Bone marrow (tissue), 2 donors: ENCODE results near the gene GPR68.
"Not testable (repeated sequence)": the region's sequence is repeated elsewhere in the genome, so short reads cannot be mapped to it uniquely, and the experiment has no call there.

ENCODE experiments used
- DNase-seq, 2 donors: peaks; one replicate each; lab custom pipeline; 2025; lab: John Stamatoyannopoulos, UW

GPR68 gene

DNA sequence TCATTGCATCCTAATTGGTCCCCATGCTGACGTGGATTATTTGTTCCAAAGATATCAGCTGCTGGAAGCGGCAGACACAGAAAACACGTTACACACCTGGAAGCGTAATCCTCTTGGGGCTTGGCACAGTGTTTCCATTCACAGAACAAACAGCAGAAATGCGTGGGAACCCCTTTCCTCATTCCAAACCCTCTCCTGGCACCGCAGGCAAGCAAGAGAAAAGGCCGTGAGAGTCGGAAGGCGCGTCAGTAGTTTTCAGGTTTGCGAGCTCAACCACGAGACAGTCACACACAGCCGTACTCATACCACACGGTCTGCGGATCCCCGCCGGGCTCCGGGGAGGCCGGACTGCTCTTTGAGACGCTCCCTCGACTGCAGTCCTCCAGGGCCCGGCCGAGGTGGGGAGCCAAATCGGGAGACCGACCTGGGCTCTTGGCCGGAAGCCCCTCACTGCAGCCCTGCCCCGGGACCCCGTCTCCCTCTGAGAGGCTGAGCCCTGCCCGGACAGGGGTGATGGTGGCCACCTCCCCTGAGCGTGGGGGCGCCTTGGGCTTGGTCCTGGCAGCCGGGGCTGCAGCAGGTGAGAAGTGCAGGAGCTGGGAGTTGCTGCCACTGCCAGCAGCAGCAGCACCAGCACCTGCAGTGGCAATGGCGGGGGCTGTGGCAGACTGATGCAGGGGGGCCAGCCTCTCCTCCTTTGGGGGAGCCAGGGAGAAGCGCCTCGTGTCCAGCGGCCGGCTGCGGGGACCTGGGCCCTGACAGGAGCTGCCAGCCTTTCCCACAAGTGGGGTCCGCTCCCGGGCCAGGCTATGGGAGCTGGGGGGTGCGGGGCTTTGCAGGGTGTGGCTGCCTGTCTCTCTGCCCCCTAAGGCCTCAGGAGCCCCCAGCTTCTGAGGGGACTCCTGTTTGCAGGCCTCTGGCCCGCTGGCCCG lies 28.1 kb upstream of the GPR68 start:
- DNase-seq = no peak

DNA sequence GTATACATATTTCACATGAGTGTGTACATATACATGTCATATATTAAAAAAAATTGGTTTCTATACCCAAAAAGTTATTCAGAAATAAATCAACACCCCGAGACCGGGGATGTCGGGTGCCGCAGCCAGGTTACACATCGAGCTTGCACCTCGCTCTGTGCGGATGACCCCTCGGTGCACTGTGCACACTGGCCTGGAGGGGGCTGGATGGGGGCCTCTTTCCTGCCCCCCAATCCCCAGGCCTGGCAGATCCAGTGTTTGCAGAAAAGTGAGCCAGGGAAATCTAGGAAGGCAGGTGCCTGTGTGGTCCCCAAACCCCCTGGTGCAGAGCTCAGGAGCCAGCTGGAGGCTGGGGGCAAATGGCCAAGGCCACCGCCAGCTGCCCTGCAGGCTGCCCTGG lies 27.1 kb upstream of the GPR68 start:
- no peak for DNase-seq

DNA sequence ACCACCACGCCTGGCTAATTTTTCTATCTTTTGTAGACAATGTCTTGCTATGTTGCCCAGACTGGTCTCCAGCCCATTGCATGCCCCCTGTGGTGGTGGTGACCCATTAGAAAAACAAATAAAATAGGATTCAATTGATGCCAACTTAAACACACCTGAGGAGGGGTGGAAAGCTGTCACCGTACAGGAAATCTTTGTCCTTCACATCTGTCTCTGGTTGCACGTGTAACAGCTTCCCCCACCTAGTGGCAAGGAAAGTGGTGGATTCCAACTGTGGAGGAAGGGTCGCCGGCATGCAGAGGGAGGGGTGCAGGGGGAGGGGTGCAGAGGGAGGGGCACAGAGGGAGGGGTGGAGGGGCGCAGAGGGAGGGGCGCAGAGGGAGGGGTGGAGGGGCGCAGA lies 26.1 kb upstream of the GPR68 start:
- DNase-seq = no peak

DNA sequence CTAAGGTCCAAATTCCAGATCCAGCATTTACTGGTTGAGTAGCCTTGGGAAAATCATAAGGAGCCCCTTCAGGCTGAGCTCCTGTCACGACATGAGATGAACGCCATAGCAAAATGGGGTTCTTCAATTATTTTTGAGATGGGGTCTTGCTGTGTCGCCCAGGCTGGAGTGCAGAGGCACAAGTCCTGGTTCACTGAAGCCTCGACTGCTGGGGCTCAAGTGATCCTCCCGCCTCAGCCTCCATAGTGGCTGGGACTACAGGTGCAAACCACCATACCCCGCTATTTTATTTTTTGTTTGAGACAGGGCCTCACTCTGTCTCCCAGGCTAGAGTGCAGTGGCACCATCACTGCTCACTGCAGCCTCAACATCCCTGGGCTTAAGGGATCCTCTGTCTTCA lies 25.7 kb upstream of the GPR68 start:
- no peak for DNase-seq

DNA sequence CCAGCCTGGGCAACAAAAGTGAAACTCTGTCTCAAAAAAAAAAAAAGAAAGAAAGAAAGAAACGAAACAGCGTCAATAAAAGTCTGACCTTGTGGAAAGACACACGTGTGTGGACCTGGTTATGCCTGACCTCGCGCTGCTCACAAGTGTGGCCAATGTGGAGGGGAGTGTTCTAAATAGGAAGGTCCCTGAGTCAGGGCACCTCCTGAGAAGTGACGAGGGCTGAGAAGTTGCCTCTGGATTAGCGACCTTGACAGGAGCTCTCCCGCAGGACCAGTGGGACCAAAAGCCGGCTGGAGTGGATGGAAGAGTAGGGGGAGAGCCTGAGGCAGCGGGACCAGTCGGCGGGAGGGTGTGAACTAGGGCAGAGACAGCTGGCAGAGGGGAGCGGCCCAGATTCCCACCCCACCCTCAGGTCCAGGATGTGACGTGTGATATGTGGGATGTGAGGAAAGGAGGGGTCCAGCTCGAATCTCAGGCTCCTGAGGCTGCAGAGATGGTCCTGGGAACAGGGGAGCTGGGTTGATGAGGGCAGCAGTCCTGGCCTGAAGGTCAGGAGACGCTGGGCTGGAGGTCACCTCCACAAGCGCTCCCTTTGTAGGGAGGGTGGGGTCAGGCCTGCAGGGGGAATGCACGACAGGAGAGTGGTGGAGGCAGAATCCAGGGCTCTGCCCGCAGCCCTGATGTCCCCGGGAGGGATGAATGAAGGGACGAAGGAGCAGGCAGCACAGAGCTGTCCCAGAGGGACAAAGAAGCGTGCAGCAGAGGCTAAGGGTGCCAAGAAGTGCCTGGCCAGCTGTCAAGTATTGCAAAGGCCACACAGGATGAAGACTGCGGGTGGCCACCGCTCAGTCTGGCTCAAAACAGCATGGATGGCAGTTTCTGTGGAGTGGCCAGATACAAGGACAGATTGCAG lies 24.8 kb upstream of the GPR68 start:
- DNase-seq = no peak

DNA sequence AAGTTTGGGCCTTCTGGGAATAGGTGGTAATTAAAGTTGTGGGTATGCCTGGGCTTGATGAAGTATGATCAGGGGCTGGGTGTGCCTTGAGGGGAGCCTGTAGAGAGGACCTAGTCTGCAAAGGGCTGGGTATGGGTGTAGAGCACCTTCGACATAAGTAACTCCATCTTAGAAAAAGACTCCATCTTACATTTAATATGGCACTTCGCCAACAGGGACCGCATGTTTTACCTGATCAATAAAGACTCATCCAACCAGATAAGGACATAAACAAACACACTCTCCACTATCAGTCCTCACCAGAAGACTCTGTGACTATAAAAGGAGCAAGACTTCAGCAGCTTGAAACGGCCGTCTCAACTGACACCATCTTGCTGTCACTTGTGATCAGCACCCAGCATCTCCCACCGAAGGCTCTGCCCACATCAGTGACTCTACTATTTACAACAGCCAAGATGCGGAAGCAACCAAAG lies 23.5 kb upstream of the GPR68 start:
- no peak for DNase-seq

DNA sequence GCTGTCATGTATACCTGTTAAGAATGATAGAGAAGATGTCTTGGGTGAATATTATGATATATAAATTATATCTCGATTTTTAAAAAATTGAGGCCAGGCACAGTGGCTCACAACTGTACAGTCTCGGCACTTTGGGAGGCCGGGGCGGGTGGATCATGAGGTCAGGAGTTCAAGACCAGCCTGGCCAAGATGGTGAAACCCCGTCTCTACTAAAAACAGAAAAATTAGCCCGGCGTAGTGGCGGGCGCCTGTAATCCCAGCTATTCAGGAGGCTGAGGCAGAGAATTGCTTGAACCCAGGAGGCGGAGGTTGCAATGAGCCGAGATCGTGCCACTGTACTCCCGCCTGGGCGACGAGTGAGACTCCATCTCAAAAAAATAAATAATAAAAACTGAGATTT lies 21.8 kb upstream of the GPR68 start:
- DNase-seq = not testable (repeated sequence)

DNA sequence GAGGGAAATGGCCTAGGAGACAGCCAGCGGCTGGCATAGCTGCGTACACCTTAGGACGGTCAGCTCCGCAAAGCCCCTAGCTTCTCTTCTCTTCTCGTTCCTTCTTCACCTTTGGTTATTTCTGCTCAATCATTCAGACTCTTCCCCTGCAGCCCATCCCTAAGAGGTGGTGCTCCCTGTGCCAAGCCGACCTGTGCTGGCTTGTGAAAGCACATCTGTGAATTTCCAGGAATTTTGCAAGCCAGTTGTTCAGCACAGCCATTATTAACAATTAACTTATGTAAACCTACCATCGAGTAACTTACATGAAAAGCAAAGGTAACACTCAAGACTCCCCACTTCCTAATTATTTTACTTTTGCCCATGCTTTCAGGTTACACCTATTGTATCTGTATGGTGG lies 20.9 kb upstream of the GPR68 start:
- no peak for DNase-seq

DNA sequence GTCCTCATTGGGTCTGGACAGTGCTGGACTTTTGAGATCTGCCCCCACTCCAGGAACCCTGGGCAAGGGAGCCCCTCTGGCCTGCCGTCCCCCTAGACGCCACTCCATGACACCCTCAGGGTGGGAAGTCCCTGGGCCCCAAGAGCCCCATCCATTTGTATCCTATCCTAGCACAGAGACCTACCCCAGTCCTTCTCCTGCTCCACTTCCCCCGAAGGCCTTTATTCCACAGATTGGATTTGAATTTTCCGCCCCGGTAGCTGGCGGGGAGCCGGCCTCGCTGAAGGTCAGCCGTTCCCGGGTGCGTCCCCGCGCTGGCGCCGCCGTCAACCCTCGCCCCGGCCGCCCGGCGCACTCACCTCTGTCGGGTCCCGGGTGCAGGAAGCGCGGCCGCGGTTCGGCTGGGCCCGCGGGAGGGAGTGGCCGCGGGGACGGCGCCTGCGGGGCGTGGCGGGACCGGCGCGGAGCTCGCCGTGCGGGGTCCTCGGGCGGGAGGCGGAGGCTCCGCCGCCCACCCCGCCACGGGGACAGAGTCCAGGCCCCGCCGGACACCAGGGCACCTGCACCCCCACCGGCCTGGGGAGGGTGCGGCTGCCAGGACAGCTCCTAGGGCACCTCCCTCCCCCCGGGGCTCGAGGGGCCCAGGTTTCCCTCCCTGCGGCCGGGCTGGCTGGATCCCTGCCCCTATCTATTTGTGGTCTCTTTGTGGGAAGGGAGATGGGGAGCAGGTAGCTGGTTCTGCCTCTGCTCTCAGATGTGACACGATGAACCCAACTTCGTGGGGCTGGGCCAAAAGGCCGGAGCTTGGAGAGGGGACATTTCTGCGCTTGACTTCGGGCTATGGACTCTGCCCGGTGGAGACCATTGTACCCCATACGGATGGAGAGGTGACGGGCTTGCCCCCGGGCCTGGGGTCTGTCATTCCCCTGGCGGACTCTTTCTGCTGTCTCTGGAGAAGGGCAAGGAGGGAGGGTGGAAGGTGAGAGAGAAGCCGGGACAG lies 19.9 kb upstream of the GPR68 start:
- DNase-seq = no peak

DNA sequence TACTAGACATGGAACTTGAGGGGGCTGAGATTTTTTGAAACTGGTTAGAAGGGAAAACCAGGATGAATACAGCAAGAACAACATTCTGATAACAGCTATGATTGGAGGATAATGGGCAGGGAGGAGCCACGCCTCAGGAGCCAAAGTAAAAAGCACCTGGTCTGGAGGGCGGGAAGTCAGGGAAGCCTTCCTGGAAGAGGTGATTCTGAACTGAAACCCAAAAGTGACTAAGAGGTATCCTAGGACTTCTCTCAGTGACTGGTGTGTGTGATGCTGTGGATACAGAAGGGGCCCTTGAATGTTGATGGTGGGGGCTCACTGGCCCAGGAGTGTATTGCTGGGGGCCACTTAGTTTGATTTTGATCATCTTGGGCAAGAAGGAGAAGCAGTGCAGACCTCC lies 18.8 kb upstream of the GPR68 start:
- DNase-seq = no peak

DNA sequence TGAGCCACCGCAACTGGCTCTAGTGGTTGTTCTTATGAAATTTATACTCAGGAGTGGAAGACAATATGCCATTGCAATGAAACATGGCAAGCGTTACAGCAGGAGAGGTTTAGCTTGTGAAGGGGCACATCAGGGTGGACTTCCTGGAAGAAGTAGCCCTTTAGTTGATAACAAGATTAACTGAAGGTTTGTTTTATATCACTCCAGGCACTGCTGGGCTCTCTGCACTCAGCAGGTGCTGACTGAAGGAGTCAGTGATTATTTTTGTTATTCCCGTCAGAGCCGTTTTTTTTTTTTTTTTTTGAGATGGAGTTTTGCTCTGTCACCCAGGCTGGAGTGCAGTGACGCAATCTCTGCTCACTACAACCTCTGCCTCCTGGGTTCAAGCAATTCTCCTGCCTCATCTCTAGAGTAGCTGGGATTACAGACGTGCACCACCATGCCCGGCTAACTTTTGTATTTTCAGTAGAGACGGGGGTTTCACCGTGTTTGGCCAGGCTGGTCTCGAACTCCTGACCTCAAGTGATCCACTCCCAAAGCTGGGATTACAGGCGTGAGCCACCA lies 17.6 kb upstream of the GPR68 start:
- no peak for DNase-seq

DNA sequence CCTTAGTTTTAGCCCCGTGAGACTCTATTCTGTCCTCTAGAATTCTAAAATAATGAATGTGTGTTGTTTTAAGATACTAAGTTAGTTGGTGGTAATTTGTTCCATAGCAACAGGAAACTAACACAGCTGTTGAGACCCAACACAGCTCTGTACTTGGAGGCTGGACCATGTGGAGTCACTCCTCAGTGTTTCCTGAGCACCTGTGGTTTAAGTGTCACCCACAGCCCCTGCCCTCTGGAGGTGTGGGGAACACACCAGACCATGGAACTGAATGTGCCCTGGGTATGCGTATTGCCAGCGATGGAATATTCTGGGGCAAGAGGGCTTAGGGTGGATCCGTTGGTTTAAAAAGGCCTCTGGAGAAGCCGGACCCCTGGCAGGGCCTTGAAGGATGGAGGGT lies 16.6 kb upstream of the GPR68 start:
- DNase-seq = no peak

DNA sequence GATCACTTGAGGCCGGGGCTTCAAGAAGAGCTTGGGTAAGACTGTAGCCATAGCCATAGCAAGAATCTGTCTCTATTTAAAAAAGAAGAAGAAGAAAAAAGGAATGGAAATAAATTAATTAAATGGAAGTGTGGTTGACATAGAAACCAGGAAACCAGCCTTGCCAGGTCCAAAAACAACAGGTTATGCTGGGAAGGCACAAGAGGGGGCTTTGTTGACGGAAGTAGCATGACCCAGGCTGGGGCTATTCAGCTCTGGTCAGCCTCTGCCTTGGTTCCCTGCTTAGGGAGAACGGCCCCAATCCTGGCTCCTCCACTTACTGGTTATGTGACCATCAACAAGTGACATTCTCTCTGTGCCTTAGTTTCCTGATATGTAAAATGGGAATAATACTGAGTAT lies 14.4 kb upstream of the GPR68 start:
- no peak for DNase-seq

DNA sequence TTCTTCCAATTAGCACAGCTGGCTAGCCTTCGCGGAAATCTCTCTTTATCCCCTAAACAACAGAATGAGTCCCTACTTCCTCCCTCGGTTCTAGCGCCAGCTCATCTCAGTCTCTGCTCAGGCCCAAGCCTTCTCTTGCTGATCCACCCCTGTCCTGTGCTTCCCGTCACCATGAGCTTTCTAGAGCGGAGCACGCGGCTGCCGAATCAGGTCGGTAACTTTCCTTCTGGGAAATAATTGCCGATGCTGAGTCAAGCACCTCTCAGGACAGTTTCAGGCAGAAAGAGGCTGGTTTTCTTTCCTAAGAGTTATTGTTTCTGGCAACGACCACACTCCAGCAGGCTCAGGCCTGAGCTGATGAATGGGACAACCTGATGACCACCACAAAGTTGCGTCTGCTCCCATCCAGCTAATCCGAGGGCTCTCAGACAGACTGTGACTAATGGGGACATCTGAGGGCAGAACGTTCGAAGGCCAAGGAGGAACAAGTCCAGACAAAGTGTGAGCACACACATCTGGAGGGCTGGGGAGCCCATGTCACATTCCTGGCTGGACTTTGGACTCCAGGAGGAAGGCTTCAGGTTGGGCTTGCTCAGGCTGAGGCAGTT lies 13.6 kb upstream of the GPR68 start:
- no peak for DNase-seq

DNA sequence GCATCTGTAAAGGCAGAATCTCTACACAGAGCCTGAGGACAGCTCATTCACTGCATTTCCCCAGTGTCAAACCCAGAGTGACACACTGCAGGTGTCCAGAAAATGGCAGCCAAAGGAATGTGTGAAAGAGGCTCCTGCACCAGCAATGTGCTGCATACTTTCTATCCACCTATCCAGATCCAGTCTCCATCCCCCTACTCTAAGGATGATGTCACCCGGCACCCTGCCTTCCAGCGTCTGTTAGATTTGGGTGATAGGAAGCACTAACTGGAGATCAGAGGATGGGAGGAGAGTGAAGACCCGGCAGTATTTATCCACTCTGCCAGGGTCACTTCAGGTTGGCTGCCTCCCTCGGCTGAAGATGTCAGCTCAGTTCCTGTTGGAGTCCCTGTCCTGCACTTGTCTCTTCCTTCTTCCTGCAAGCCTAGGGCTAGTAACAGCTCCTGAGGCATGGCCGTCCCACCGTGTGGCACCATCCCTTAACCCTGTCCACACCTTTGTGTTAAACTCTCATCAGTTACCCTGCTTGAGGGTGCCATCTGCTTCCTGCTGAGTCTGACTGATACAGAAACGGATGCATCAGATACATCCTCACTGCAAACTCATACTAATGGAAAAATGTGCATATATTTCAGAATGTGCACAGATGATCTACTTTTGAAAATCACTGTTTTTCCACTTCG lies 13.0 kb upstream of the GPR68 start:
- peak in 1 of 2 donors; percentile 67 for DNase-seq

DNA sequence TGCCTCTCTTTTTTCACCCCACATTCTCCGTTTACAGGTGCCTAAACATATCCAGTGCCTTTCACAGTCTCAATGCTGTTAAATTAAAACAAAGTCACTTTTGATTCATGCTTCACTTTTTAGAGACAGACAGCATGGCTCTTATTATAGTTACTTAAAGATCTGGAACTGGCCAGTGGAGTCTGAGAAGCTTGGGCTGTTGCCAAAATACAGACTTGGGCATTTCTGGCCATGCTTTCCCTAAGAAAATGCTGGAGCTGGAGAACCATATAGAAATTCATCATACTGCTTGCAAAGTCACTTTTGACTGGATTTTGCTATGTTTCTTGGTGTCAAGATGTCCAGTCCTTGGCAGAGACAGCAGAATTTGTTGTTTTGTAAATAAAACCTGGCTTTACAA lies 12.2 kb upstream of the GPR68 start:
- no peak for DNase-seq

DNA sequence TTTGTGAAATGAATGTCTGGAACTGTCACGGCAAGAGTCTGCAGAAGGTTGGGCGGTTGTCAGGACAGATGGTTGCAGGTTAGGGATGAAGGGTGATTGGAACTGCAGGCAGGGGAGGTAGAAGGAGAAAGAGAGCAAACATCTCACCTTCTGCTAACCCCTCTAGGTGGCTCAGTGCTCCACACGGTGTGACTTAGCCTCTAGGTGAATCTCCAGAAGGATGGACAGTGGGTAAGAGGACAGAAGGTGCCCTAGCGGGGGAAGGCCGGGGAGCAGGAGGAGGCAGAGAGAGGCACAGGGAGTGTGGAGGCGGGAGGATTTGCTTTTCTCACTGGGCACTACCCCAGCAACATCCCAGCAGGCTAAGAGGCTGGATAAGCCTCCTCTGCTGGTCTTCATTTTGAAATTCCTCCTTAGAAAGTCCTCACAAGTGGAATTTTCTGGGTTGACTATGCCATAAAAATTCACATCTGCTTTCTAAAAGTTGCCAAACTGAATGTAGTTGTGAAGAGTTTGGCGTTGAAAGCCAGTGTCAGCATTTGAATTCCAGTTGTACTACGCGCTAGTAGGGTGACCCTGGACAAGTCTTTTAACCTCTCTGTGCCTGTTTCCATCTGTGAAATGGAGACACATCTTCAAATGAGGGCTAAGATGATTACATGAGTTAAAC lies 10.7 kb upstream of the GPR68 start:
- no peak for DNase-seq

DNA sequence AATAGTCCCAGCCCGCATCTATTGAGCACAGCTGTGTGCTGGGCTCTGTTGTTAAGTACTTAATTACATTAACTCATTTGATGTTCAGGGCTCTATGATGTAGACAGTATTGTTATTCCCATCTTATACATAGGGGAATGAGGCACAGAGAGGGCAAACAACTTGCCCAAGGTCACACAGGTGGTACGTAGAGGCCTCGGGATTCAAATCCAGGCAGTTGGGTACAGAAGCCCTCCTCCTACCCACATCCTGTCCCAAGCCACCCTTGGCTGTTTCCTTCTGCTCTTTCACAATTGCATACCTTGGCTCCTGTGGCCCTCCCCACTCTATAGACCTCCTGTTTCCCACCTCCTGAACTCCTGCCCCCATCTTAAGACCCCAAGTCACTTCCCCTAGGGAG lies 10.0 kb upstream of the GPR68 start:
- DNase-seq = no peak

DNA sequence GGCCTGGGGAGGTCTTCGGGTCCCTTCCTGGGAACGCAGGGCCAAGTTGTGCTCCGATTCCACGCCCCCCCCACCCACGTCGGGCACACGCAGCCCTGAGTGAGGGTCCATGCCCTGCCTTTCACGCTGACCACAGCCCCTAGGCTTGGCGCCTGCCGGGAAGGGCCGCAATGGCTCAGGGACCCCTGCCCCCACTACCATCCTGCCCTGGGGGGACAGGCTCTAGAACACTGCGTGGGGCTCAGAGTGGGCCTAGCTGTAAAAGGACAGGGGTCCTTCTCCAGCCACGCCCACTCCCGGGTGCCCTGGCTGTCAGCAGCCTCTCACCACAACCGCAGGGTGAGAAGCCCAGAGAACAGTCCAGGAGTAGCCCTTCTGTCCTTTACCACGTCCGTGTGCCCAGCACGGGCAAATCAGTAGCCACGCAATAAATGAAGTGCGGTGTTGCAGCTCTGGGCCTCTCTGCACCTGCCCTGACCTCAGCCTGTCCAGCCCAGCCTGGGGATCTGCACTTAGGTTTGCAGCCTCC lies 9.4 kb upstream of the GPR68 start:
- no peak for DNase-seq
